Testis (tissue), 3 donors: Measurements from ENCODE around the gene YBX2. TPM values are rescaled to one million over a fixed set of nuclear protein-coding genes. Genes with fewer than 3 reads are reported as not detected.

Experiments
- DNase-seq: peaks from one replicate; pipeline ENCODE4 v3.0.0-alpha.2; 2019
- H3K27ac ChIP-seq, 2 donors: fragments of 200-600 bp; sonication (generic); one replicate each; pipeline ENCODE4 v1.5.1; 2019
- H3K27me3 ChIP-seq: fragments of 200-600 bp; sonication (generic); one replicate; pipeline ENCODE4 v1.5.1; 2019
- H3K36me3 ChIP-seq: fragments of 200-600 bp; sonication (generic); one replicate; pipeline ENCODE4 v1.5.1; 2017; ENCODE audit warnings: low read depth; ENCODE audit errors: missing control alignments
- H3K4me1 ChIP-seq: fragments of 200-600 bp; sonication (generic); one replicate; pipeline ENCODE4 v1.5.1; 2019
- H3K4me3 ChIP-seq, 2 donors: fragments of 200-600 bp; sonication (generic); one replicate each; pipeline ENCODE4 v1.5.1; 2017 to 2019
- H3K9me3 ChIP-seq: fragments of 200-600 bp; sonication (generic); one replicate; pipeline ENCODE4 v1.5.1; 2017
- POLR2A ChIP-seq: fragments of 450-650 bp; IDR thresholded peaks from one replicate; pipeline ENCODE4 v1.6.1; 2017; ENCODE audit warnings: antibody characterized with exemption, mild to moderate bottlenecking, moderate library complexity
- WGBS, 2 donors: methylation state at CpG; one replicate each; pipeline ENCODE4 v1.1.5; 2018; 5-methylcytosine and 5-hydroxymethylcytosine counted together
- intact Hi-C: fragments of 100-400 bp; cut with DNase I; formaldehyde crosslinking; loops from one replicate; pipeline ENCODE4 v1.15.1; 2023; ENCODE audit warnings: low total_unique reads
- polyA plus RNA-seq: library from polyadenylated mRNA; stranded (reverse); fragments of 350-450 nt; fragmentation: Illumina TruSeq; extraction: RNeasy Lipid Tissue Mini Kit (QIAGEN cat#74804); gene quantifications from one replicate; pipeline ENCODE4 v1.2.3, GENCODE V29; 2014; ENCODE audit warnings: low read depth, low replicate concordance; ENCODE audit not compliant: insufficient read depth
- total RNA-seq, 2 donors: library from RNA; depleted of rRNA; stranded (reverse); fragments of >200 nt; gene quantifications; one replicate each; pipeline ENCODE4 v1.2.3, GENCODE V29; 2016
- TF ChIP-seq, protein P1 (sequence below), 3 experiments: fragments of 450-650 bp in 2 of 3; fragments of 200-600 bp in 1 of 3; sonication (generic) in 1 of 3; IDR thresholded peaks; one replicate each; pipeline ENCODE4 v1.5.1; 2016 to 2019; ENCODE audit warnings: antibody characterized with exemption in 3 of 3, mild to moderate bottlenecking in 2 of 3, moderate library complexity in 1 of 3

YBX2 gene
- total and polyA plus RNA-seq, 3 donors from 2014 or later = 276 to 1,120 (median 549) TPM

DNA sequence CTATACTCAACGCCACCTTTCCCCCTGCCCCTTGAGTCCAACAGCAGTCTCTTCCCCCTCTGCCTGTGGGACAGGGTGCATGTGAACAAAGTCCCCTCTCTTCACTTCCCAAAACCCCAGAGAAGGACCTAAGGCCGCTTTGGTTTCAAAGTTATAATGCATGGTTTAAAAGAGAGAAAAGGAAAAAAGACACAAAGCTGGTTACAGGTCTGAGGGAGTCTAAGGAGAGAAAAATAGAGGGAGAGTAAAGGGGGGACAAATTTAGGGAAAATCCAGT is 51.0 kb downstream of the YBX2 start:
- H3K36me3 ChIP-seq = no peaks in the 10 kb centered on the region
- peaks cover 21% of the 10 kb centered on the region for H3K4me1 ChIP-seq
- intact Hi-C loops = no loop called here
- no peak for DNase-seq
- peak overlapping the region; percentile 92 to 98 for H3K27ac ChIP-seq
- TF ChIP-seq, protein P1, sequence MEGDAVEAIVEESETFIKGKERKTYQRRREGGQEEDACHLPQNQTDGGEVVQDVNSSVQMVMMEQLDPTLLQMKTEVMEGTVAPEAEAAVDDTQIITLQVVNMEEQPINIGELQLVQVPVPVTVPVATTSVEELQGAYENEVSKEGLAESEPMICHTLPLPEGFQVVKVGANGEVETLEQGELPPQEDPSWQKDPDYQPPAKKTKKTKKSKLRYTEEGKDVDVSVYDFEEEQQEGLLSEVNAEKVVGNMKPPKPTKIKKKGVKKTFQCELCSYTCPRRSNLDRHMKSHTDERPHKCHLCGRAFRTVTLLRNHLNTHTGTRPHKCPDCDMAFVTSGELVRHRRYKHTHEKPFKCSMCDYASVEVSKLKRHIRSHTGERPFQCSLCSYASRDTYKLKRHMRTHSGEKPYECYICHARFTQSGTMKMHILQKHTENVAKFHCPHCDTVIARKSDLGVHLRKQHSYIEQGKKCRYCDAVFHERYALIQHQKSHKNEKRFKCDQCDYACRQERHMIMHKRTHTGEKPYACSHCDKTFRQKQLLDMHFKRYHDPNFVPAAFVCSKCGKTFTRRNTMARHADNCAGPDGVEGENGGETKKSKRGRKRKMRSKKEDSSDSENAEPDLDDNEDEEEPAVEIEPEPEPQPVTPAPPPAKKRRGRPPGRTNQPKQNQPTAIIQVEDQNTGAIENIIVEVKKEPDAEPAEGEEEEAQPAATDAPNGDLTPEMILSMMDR (IDR thresholded peaks at IDR 0.05) = no peak
- TF ChIP-seq POLR2A = no peak
- no peaks in the 10 kb centered on the region for H3K9me3 ChIP-seq
- no peaks in the 10 kb centered on the region for H3K27me3 ChIP-seq
- peak overlapping the region; percentile 69 to 85 for H3K4me3 ChIP-seq
- WGBS, 2 donors = 23 to 25% methylated on average over 2 of the region's 2 CpGs

DNA sequence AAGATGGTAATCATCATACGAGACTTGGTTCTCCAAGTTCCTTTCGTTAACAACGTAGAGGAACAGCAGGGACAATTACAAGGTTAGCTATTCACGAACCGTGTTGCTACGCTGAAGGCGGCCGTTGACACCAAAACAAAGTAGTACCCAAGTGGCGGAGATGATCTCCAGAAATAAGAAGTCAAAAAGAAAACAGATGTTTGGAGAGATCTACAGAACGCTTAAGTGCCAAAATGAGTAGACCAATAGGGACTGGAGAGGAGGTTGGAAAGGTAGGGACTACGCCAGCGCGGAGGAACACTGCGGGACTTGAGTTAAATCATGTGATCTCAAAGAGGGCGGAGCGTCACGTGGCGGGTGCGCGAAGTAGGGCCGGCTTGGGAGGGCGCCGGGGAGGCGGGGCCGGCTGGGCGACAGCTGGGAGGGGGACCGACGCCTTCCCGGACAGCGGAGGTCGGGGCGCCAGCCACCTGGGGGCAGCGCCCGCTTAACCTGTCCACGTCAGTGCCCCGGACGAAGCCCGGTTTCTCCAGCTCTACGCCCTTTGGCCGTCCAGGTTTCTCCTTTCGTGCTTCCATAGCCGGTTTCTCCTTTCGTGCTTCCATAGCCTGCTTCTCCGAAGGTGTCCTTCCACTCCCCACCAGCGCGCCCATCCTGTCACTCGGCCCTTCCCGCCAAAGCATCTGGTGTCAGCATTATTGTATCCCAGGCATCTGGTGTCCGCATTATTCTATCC is 51.6 kb downstream of the YBX2 start:
- TF ChIP-seq, protein P1 (IDR thresholded peaks at IDR 0.05) = peak in 1 of 3 experiments; percentile 4
- TF ChIP-seq POLR2A = peak; percentile 43
- DNase-seq = peak; percentile 98
- Histone ChIP-seq H3K4me1 (peaks cover 21% of the 10 kb centered on the region), H3K27ac (peak overlapping the region; percentile 92 to 98), H3K36me3 (no peaks in the 10 kb centered on the region), H3K4me3 (peak overlapping the region; percentile 69 to 85), H3K9me3 (no peaks in the 10 kb centered on the region), H3K27me3 (no peaks in the 10 kb centered on the region)
- WGBS, 2 donors = 1% methylated on average over 49 of the region's 49 CpGs
- intact Hi-C loops = no loop called here

DNA sequence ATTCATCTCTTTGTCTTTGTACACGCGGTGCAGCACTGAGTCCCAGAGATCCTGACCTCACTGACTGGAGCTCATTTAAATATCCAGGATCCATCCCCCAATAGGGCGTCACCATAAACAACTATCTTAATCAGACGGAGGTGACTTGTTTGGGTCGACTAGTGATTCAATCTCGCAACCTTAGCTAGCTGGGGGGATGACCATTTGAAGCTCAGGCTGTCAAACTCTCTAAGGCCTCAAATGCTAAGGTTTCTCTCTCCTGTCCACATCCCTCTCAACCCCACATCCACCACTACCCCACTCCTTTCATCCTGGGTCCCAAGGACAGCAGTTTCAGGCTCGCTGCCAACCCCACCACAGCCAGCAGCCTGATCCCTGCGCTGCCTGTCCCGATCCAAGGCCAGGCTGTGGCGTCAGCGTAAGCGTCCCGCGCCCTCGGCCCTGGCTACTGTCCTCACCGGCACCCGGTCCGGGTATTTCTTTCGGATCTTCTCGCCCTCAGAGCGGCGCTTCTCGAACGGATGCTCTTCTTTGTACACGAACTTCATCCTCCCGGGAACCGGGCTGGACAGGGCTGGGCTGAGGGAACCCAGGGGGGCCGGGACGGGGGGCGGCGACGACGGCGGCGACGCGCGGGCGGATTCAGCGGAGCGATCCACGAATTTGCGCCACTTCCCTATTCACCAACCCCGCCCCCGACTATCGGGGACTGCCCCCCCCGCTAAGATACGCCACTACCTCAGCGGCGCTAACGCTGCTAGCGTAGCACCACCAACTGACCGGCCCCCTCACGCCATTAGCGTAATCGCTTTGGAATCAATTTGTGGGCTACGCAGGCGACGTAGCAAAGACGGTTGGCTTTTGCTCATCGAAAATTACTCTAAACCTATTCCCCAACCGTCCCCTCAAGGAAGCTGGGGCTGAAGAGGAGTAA is 52.4 kb downstream of the YBX2 start, which contains the start of gene GABARAP:
GABARAP (minus strand) TSS at position 667 of the 934 bp plus-strand sequence; CDS start at position 548, 119 bp downstream.
- WGBS, 2 donors = 0 to 1% methylated on average over 37 to 62 of the region's 62 CpGs
- Histone ChIP-seq H3K27ac (peak within 1 kb of the TSS; percentile 92 to 98), H3K36me3 (no peaks in the 10 kb centered on the region), H3K9me3 (no peaks in the 10 kb centered on the region), H3K4me3 (peak within 1 kb of the TSS; percentile 69 to 85), H3K27me3 (no peaks in the 10 kb centered on the region), H3K4me1 (peaks cover 27% of the 10 kb centered on the region)
- intact Hi-C loops = no loop called here
- DNase-seq = peak; percentile 96
- TF ChIP-seq, protein P1 (IDR thresholded peaks at IDR 0.05) = peak in 1 of 3 experiments; percentile 8
- peak; percentile 12 for TF ChIP-seq POLR2A

DNA sequence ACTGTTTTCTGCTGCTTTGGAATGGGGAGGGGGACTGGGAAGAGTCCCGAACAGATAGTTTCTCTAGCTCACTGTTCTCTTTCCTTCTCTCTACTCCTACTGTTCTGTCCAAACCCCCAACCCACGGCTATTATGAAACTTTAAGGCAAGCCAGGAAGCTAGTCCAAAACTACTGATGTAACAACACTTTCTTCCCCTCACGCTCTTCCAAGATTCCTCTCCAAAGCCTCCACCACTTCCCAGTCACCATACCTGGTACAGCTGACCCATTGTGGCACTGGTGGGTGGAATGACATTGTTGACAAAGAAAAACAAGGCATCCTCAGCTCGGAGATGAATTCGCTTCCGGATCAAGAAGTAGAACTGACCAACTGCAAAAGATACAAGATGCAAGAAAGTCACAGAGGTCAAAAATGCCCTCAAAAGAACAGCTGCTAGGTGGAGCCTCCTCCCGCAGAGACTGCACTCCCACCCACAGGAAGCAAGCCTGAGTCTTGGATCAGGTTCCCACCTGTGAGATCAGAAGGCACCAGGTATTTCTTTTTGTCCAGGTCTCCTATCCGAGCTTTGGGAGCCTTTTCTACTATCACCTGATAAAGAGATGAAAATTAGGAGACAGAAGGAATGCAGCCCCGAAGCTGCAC is 53.2 kb downstream of the YBX2 start:
- peak overlapping the region; percentile 92 to 98 for H3K27ac ChIP-seq
- peak overlapping the region; percentile 69 to 85 for H3K4me3 ChIP-seq
- DNase-seq = no peak
- TF ChIP-seq POLR2A = no peak
- TF ChIP-seq, protein P1 (IDR thresholded peaks at IDR 0.05) = no peak
- no peaks in the 10 kb centered on the region for H3K36me3 ChIP-seq
- 15 to 16% methylated on average over 9 of the region's 9 CpGs for WGBS, 2 donors
- no peaks in the 10 kb centered on the region for H3K9me3 ChIP-seq
- intact Hi-C loops = no loop called here
- no peaks in the 10 kb centered on the region for H3K27me3 ChIP-seq
- peaks cover 33% of the 10 kb centered on the region for H3K4me1 ChIP-seq
